ENCODE measurements around the gene ISY1. TPM values are rescaled to one million over a fixed set of nuclear protein-coding genes. Genes with fewer than 3 reads are reported as not detected.

The ISY1 gene
- total RNA-seq, 1 experiment from 2014 or later = 120 TPM

DNA sequence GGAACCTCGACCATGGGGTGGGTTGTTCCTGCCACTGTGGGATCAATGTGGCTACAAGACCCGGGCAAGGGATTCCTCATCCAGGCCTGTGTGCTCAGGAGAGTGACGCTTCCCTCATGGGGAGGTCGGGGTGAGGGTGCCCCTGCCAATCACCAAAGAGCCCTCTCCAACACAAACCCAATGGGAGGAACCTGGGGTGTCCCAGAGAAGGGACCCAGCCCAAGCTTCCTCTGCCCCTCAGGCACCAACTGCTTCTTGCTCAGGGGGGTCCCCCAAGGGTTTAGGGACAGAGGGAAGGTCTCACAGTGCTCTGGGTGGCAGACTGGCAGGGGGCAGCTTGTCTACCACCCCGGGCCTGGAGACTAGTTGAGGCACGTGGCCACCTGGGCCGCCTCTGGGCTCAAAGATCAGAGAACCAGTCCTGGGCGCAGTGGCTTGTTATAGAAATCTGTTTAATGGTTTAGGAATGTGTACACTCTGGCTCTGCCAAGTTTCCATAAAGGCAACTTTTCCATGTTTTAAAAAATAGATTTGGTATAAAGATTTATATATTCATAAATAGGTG, 73.6 kb downstream of the ISY1 start:
- DNase-seq (ENCODE audit: low spot score) = no peak

DNA sequence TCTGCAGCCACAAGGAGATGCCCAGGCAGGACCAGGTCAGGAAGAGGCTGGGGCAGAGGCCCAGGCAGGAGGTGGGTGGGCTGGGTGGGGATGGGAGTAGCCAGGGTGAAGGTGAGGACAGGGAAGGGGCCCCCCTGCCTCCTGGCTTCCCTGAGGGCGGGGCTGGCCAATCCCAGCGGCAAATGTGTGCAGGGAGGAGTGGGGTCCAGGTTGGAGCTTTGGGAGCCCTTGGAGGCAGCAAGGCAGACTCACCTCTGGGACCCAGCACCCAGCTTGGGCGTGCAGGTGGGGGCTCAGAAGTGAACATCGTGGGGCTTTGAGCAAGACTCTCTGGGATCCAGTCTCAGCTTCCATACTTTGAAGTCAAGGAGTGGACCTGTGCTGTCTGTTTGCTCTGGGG, 75.0 kb downstream of the ISY1 start:
- DNase-seq (ENCODE audit: low spot score) = no peak

DNA sequence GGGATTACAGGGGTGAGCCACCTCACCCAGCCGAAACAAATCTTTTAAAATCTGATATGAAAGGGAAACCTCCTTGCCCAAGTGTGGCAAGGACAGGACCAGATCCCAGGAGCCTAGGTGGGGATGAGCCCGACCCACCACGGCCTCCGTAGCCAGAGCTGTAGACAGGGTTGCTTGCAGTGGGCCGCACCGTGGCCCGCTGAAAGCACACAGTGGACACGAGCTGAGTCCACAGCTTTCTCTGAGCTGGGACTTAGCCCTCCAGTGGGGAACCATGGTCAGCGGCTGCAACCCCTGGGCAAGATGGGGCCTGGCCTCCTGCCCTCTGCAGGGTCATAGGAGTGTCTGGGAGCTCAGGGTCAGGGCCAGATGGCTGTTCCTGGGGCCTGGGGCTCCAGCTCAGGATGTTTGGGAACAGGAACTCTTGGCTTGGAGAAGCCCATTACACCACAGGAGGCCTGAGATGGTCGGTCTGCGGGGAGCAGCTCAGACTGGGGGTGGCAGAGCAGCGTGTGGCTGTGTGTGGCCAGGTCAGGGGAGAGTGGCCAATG, 75.6 kb downstream of the ISY1 start:
- no peak for DNase-seq (ENCODE audit: low spot score)

DNA sequence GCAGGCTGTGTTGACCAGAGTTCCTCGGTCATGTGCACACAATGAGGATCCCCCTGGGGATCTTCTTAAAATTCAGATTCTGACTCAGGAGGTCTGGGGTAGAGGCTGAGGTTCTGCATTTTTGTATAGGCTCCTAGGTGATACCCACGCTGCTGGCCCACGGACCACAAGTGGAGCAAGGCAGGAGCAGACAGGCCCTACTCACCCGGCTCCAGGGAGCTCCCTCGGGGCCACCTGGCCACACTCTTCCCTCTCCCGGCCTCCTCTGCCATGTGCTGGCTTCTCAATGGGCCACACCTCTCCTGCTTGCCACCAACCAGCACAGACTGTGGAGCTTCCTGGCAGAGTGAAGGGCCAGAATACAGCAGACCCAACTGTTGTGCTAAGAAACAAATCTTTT, 76.4 kb downstream of the ISY1 start:
- DNase-seq (ENCODE audit: low spot score) = no peak

DNA sequence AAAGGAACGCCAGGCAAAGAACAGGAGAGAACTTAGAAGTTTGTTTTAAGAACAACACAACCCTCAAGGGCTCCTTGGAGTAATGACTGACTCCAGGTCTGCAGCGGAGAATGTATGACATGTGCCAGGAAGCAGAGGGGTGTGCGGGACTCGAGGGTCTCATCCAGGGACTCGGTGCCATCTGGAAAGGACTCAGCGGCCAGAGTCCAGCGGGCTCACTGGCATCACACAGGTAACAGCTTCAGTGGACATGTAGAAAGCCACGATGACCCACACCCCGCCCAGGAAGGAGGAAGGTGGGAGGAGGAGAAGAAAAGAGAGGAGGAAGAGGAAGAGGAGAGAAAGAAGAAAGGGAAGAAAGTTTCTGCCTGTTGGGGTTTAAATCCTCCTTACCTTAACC, 78.8 kb downstream of the ISY1 start:
- no peak for DNase-seq (ENCODE audit: low spot score)

DNA sequence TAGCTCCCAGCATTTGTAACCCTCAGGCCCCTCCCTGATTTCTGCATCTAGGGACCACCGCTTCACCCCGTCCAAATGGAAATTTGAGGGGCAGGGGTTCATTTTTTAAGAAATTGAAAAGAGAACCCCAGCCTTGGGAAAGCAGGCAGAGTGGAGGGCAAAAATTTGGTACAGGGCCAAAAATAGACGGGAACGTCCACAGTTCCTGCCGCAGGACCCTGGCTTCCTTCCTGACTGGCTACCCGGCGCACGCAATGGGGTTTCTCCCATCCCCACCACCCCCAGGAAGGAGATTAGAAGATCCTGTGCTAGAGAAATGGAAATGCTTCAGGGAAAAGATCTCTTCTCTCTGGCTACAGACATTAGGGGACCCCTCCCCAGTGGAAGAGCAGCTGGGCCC, 79.4 kb downstream of the ISY1 start:
- no peak for DNase-seq (ENCODE audit: low spot score)

DNA sequence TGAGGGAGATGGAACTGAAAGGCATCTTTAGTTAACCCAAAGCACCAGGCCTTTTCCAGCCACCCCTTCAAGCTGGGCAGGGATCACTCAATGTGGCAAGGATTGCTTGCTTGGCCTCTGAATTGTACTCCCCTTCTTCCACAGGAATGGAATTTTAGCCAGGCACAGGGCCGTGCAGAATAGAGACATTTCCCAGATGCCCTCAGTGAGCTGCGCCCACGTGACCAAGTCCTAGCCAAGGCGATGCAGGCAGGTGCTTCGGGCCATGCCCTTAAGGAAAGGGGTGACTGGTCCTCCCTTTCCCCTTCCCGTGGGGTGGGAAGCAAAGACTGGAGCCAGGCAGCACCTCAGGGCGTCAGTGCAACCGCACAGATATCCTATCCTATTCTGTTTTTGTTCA, 82.4 kb downstream of the ISY1 start:
- DNase-seq (ENCODE audit: low spot score) = no peak

Other genes starting within 250 kb of the ISY1 start
- 0.34 and 0.53 TPM in 2 replicates for gene CFAP92, start 167.0 kb downstream of the ISY1 start, total RNA-seq (2014; rRNA removed; shearing (Covaris generic))
- 0.22 and 0.29 TPM in 2 replicates for gene EFCC1, start 159.8 kb downstream of the ISY1 start, total RNA-seq (2014; rRNA removed; shearing (Covaris generic))
- gene GP9, start 100.3 kb downstream of the ISY1 start, total RNA-seq (2014; rRNA removed; shearing (Covaris generic)) = not detected in 2 replicates
- gene RAB43, start 39.3 kb downstream of the ISY1 start, total RNA-seq (2014; rRNA removed; shearing (Covaris generic)) = 19.8 and 25.3 TPM in 2 replicates
- 543 and 605 TPM in 2 replicates for gene CNBP, start 22.8 kb upstream of the ISY1 start, total RNA-seq (2014; rRNA removed; shearing (Covaris generic))
- 296 and 315 TPM in 2 replicates for gene COPG1, start 88.5 kb upstream of the ISY1 start, total RNA-seq (2014; rRNA removed; shearing (Covaris generic))
- 97.1 and 121 TPM in 2 replicates for gene HMCES, start 117.8 kb upstream of the ISY1 start, total RNA-seq (2014; rRNA removed; shearing (Covaris generic))